Nephron progenitor cell (in vitro differentiated cells): ENCODE measurements around the gene TRPC4AP.

ENCODE experiments used
- DNase-seq: peaks from one replicate; pipeline ENCODE4 v3.0.0; 2021
- H3K27ac Mint-ChIP-seq: 2 replicates; pipeline ENCODE4 v1.8.0; 2021; ENCODE audit warnings: mild to moderate bottlenecking, moderate library complexity, mixed read lengths
- H3K27me3 Mint-ChIP-seq: 2 replicates; pipeline ENCODE4 v1.8.0; 2021; ENCODE audit warnings: mild to moderate bottlenecking, low read depth, mixed read lengths; ENCODE audit not compliant: poor library complexity
- H3K36me3 Mint-ChIP-seq: 2 replicates; pipeline ENCODE4 v1.8.0; 2021; ENCODE audit warnings: low read depth, mixed read lengths
- H3K4me1 Mint-ChIP-seq: 2 replicates; pipeline ENCODE4 v1.8.0; 2021; ENCODE audit warnings: mixed read lengths
- H3K4me3 Mint-ChIP-seq: 2 replicates; pipeline ENCODE4 v1.8.0; 2021; ENCODE audit warnings: mild to moderate bottlenecking, moderate library complexity, mixed read lengths
- H3K9me3 Mint-ChIP-seq: 2 replicates; pipeline ENCODE4 v1.8.0; 2021; ENCODE audit warnings: mild to moderate bottlenecking, moderate library complexity, mixed read lengths
- CTCF ChIP-seq: fragments of 200-600 bp; sonication (generic); IDR thresholded peaks from 2 replicates; pipeline ENCODE4 v1.5.0; 2021; ENCODE audit warnings: antibody characterized with exemption

Gene TRPC4AP

GRCh38 chr20:34989118-34989517, 103.5 kb downstream of the TRPC4AP start:
- DNase-seq, result no peak
- Mint-ChIP-seq H3K27ac (no peak overlapping the region), H3K36me3 (peaks cover 9% of the 10 kb centered on the region), H3K4me3 (no peak overlapping the region), H3K9me3 (no peaks in the 10 kb centered on the region), H3K27me3 (peaks cover 19% of the 10 kb centered on the region), H3K4me1 (peaks cover 25% of the 10 kb centered on the region)
- TF ChIP-seq CTCF, result no peak

GRCh38 chr20:34988191-34988540, 104.4 kb downstream of the TRPC4AP start:
- Mint-ChIP-seq H3K4me1 (peaks cover 35% of the 10 kb centered on the region), H3K36me3 (peaks cover 9% of the 10 kb centered on the region), H3K27me3 (peaks cover 24% of the 10 kb centered on the region), H3K4me3 (no peak overlapping the region), H3K27ac (no peak overlapping the region), H3K9me3 (no peaks in the 10 kb centered on the region)
- no peak for TF ChIP-seq CTCF
- no peak for DNase-seq

- no peak for DNase-seq
- H3K27me3 Mint-ChIP-seq, result peaks cover 27% of the 10 kb centered on the region
- no peak overlapping the region for H3K4me3 Mint-ChIP-seq
- peaks cover 41% of the 10 kb centered on the region for H3K4me1 Mint-ChIP-seq
- H3K27ac Mint-ChIP-seq, result no peak overlapping the region
- H3K36me3 Mint-ChIP-seq, result peaks cover 9% of the 10 kb centered on the region
- TF ChIP-seq CTCF, result no peak
- H3K9me3 Mint-ChIP-seq, result no peaks in the 10 kb centered on the region
Measured at GRCh38 chr20:34987288-34988190, 105.1 kb downstream of the TRPC4AP start.

- no peak for DNase-seq
- H3K9me3 Mint-ChIP-seq, result no peaks in the 10 kb centered on the region
- no peak overlapping the region for H3K4me3 Mint-ChIP-seq
- H3K27me3 Mint-ChIP-seq, result peaks cover 34% of the 10 kb centered on the region
- peaks cover 6% of the 10 kb centered on the region for H3K36me3 Mint-ChIP-seq
- no peak for TF ChIP-seq CTCF
- peaks cover 42% of the 10 kb centered on the region for H3K4me1 Mint-ChIP-seq
- H3K27ac Mint-ChIP-seq, result no peak overlapping the region
Measured at GRCh38 chr20:34986311-34987287, 106.0 kb downstream of the TRPC4AP start.

GRCh38 chr20:34985461-34986310, 106.9 kb downstream of the TRPC4AP start:
- peak overlapping the region; percentile 83 for H3K27ac Mint-ChIP-seq
- peaks cover 34% of the 10 kb centered on the region for H3K27me3 Mint-ChIP-seq
- H3K4me3 Mint-ChIP-seq, result no peak overlapping the region
- peaks cover 43% of the 10 kb centered on the region for H3K4me1 Mint-ChIP-seq
- DNase-seq, result no peak
- TF ChIP-seq CTCF, result no peak
- H3K36me3 Mint-ChIP-seq, result no peaks in the 10 kb centered on the region
- H3K9me3 Mint-ChIP-seq, result no peaks in the 10 kb centered on the region
